ENCODE data around the gene CAPRIN1.
A peak's percentile ranks its signal among the peaks of the same experiment; 100 is the strongest.
"Not testable (repeated sequence)": the region's sequence is repeated elsewhere in the genome, so short reads cannot be mapped to it uniquely, and the experiment has no call there.

Gene CAPRIN1

GRCh38 chr11:34037016-34037415 lies 14.5 kb upstream of the CAPRIN1 start:
- Mint-ChIP-seq H3K4me3 (no peak overlapping the region), H3K27ac (no peak overlapping the region), H3K9me3 (no peaks in the 10 kb centered on the region), H3K36me3 (no peaks in the 10 kb centered on the region), H3K4me1 (no peaks in the 10 kb centered on the region)
- DNase-seq (ENCODE audit: low spot score in 2 of 2) (no peak), ATAC-seq (no peak)

- DNase-seq (ENCODE audit: low spot score in 2 of 2) (peak in 1 of 2 donors; percentile 10), ATAC-seq (no peak)
- Mint-ChIP-seq H3K4me1 (peaks cover 9% of the 10 kb centered on the region), H3K27ac (no peak overlapping the region), H3K36me3 (no peaks in the 10 kb centered on the region), H3K4me3 (no peak overlapping the region), H3K9me3 (no peaks in the 10 kb centered on the region)
Observed at GRCh38 chr11:34040571-34040970, 11.0 kb upstream of the CAPRIN1 start.

- Mint-ChIP-seq H3K9me3 (no peaks in the 10 kb centered on the region), H3K4me3 (peak overlapping the region; percentile 14), H3K27ac (peak overlapping the region; percentile 53), H3K36me3 (no peaks in the 10 kb centered on the region), H3K4me1 (peaks cover 9% of the 10 kb centered on the region)
- ATAC-seq: peak; percentile 97
- DNase-seq (ENCODE audit: low spot score in 2 of 2): peak in 1 of 2 donors; percentile 38
Observed at GRCh38 chr11:34044664-34045485, 6.7 kb upstream of the CAPRIN1 start.

- peaks cover 14% of the 10 kb centered on the region for H3K4me1 Mint-ChIP-seq
- H3K27ac Mint-ChIP-seq: no peak overlapping the region
- DNase-seq (ENCODE audit: low spot score in 2 of 2) (no peak), ATAC-seq (no peak)
- H3K9me3 Mint-ChIP-seq: no peaks in the 10 kb centered on the region
- H3K4me3 Mint-ChIP-seq: no peak overlapping the region
- H3K36me3 Mint-ChIP-seq: peaks cover 16% of the 10 kb centered on the region
Observed at GRCh38 chr11:34049028-34049427, 2.5 kb upstream of the CAPRIN1 start.

- ATAC-seq: no peak
- DNase-seq (ENCODE audit: low spot score in 2 of 2): no peak
- Mint-ChIP-seq H3K4me3 (peak overlapping the region; percentile 97), H3K36me3 (peaks cover 34% of the 10 kb centered on the region), H3K27ac (peak overlapping the region; percentile 99), H3K9me3 (no peaks in the 10 kb centered on the region), H3K4me1 (peaks cover 10% of the 10 kb centered on the region)
Observed at GRCh38 chr11:34050581-34051348, 766 bp upstream of the CAPRIN1 start.

GRCh38 chr11:34052036-34052607 lies 591 bp downstream of the CAPRIN1 start:
- peak overlapping the region; percentile 97 for H3K4me3 Mint-ChIP-seq
- H3K27ac Mint-ChIP-seq: peak overlapping the region; percentile 99
- no peaks in the 10 kb centered on the region for H3K9me3 Mint-ChIP-seq
- peak; percentile 79 to 90 for DNase-seq (ENCODE audit: low spot score in 2 of 2)
- ATAC-seq: peak; percentile 80
- peaks cover 16% of the 10 kb centered on the region for H3K4me1 Mint-ChIP-seq
- peaks cover 42% of the 10 kb centered on the region for H3K36me3 Mint-ChIP-seq

- ATAC-seq: no peak
- Mint-ChIP-seq H3K36me3 (peaks cover 47% of the 10 kb centered on the region), H3K9me3 (no peaks in the 10 kb centered on the region), H3K4me3 (peak overlapping the region; percentile 97), H3K4me1 (peaks cover 19% of the 10 kb centered on the region), H3K27ac (peak overlapping the region; percentile 99)
- DNase-seq (ENCODE audit: low spot score in 2 of 2): peak in 1 of 2 donors; percentile 13
Observed at GRCh38 chr11:34052608-34053160, 1.2 kb downstream of the CAPRIN1 start.

GRCh38 chr11:34053161-34053686 lies 1.7 kb downstream of the CAPRIN1 start:
- peak overlapping the region; percentile 97 for H3K4me3 Mint-ChIP-seq
- H3K9me3 Mint-ChIP-seq: no peaks in the 10 kb centered on the region
- ATAC-seq: peak; percentile 72

GRCh38 chr11:34054351-34054750 lies 2.8 kb downstream of the CAPRIN1 start:
- not testable (repeated sequence) for ATAC-seq; DNase-seq (ENCODE audit: low spot score in 2 of 2); H3K9me3 Mint-ChIP-seq
- Mint-ChIP-seq H3K27ac (peak overlapping the region; percentile 26), H3K4me1 (peaks cover 28% of the 10 kb centered on the region), H3K4me3 (peak overlapping the region; percentile 97), H3K36me3 (peaks cover 64% of the 10 kb centered on the region)

More at GRCh38 chr11:34053161-34053686, 1.7 kb downstream of the CAPRIN1 start:
- peaks cover 19% of the 10 kb centered on the region for H3K4me1 Mint-ChIP-seq
- peak; percentile 56 to 85 for DNase-seq (ENCODE audit: low spot score in 2 of 2)
- H3K27ac Mint-ChIP-seq: peak overlapping the region; percentile 99
- H3K36me3 Mint-ChIP-seq: peaks cover 53% of the 10 kb centered on the region

- peak overlapping the region; percentile 97 for H3K4me3 Mint-ChIP-seq
- peaks cover 75% of the 10 kb centered on the region for H3K36me3 Mint-ChIP-seq
- H3K9me3 Mint-ChIP-seq: no peaks in the 10 kb centered on the region
- H3K27ac Mint-ChIP-seq: peak overlapping the region; percentile 68
- ATAC-seq: no peak
- peaks cover 32% of the 10 kb centered on the region for H3K4me1 Mint-ChIP-seq
- DNase-seq (ENCODE audit: low spot score in 2 of 2): no peak
Observed at GRCh38 chr11:34055218-34056000, 3.9 kb downstream of the CAPRIN1 start.

- H3K4me3 Mint-ChIP-seq: peak overlapping the region; percentile 11
- no peak overlapping the region for H3K27ac Mint-ChIP-seq
- H3K4me1 Mint-ChIP-seq: peaks cover 27% of the 10 kb centered on the region
- no peak for ATAC-seq
- DNase-seq (ENCODE audit: low spot score in 2 of 2): no peak
- H3K9me3 Mint-ChIP-seq: no peaks in the 10 kb centered on the region
- H3K36me3 Mint-ChIP-seq: peaks cover 87% of the 10 kb centered on the region
Observed at GRCh38 chr11:34056672-34057071, 5.1 kb downstream of the CAPRIN1 start.

- Mint-ChIP-seq H3K4me1 (peaks cover 53% of the 10 kb centered on the region), H3K27ac (peak overlapping the region; percentile 18)
Observed at GRCh38 chr11:34063061-34063795, 11.7 kb downstream of the CAPRIN1 start.

GRCh38 chr11:34064291-34064690 lies 12.8 kb downstream of the CAPRIN1 start:
- no peak overlapping the region for H3K27ac Mint-ChIP-seq
- no peak for DNase-seq (ENCODE audit: low spot score in 2 of 2)
- peaks cover 89% of the 10 kb centered on the region for H3K36me3 Mint-ChIP-seq
- no peak overlapping the region for H3K4me3 Mint-ChIP-seq
- H3K9me3 Mint-ChIP-seq: no peaks in the 10 kb centered on the region
- no peak for ATAC-seq
- H3K4me1 Mint-ChIP-seq: peaks cover 46% of the 10 kb centered on the region

More at GRCh38 chr11:34063061-34063795, 11.7 kb downstream of the CAPRIN1 start:
- Mint-ChIP-seq H3K36me3 (peaks cover 94% of the 10 kb centered on the region), H3K4me3 (no peak overlapping the region), H3K9me3 (no peaks in the 10 kb centered on the region)
- DNase-seq (ENCODE audit: low spot score in 2 of 2): no peak
- ATAC-seq: no peak
